SK-N-SH treated with all-trans-retinoic acid at 6 μM for 48 hours (cell line): Measurements from ENCODE around the gene RSL1D1.
"Not testable (repeated sequence)": the region's sequence is repeated elsewhere in the genome, so short reads cannot be mapped to it uniquely, and the experiment has no call there.

Source experiments
- ATAC-seq: fragments of 200-7000 bp; cut with Tn5 transposase; 3 replicates; pipeline ENCODE4 v1.9.1; 2020; ENCODE audit warnings: mild to moderate bottlenecking, moderate library complexity
- ARNTL ChIP-seq: fragments of 450-650 bp; formaldehyde crosslinking; IDR thresholded peaks from 2 replicates; pipeline ENCODE4 v1.5.0; 2020; ENCODE audit warnings: low read depth, mild to moderate bottlenecking, moderate library complexity, borderline replicate concordance
- BACH2 ChIP-seq: fragments of 250-450 bp; sonication (Bioruptor Pico); IDR thresholded peaks from 2 replicates; pipeline ENCODE4 v1.9.0; 2021; ENCODE audit warnings: mild to moderate bottlenecking, borderline replicate concordance
- CSDC2 ChIP-seq: fragments of 250-450 bp; sonication (Bioruptor Pico); IDR thresholded peaks from 2 replicates; pipeline ENCODE4 v1.5.0; 2020; ENCODE audit warnings: mild to moderate bottlenecking, moderate library complexity
- ESRRG ChIP-seq: fragments of 250-450 bp; sonication (Bioruptor Pico); IDR thresholded peaks from 2 replicates; pipeline ENCODE4 v1.6.1; 2021; ENCODE audit warnings: mild to moderate bottlenecking
- GLIS3 ChIP-seq: fragments of 250-450 bp; sonication (Bioruptor Pico); IDR thresholded peaks from 2 replicates; pipeline ENCODE4 v1.5.0; 2020; ENCODE audit warnings: mild to moderate bottlenecking, moderate library complexity
- ISL1 ChIP-seq: fragments of 250-450 bp; sonication (Bioruptor Pico); IDR thresholded peaks from 2 replicates; pipeline ENCODE4 v2.1.2; 2022; ENCODE audit warnings: mild to moderate bottlenecking, moderate library complexity
- OSR1 ChIP-seq: fragments of 250-450 bp; sonication (Bioruptor Pico); IDR thresholded peaks from 2 replicates; pipeline ENCODE4 v1.8.0; 2022; ENCODE audit warnings: moderate library complexity, mild to moderate bottlenecking, inconsistent platforms
- RARB ChIP-seq: fragments of 250-450 bp; sonication (Bioruptor Pico); IDR thresholded peaks from 2 replicates; pipeline ENCODE4 v1.8.0; 2021; ENCODE audit warnings: mild to moderate bottlenecking, moderate library complexity
- SNAI2 ChIP-seq: fragments of 250-450 bp; sonication (Bioruptor Pico); IDR thresholded peaks from 2 replicates; pipeline ENCODE4 v1.5.0; 2020; ENCODE audit warnings: mild to moderate bottlenecking, moderate library complexity
- TCF4 ChIP-seq: fragments of 250-450 bp; sonication (Bioruptor Pico); IDR thresholded peaks from 2 replicates; pipeline ENCODE4 v1.8.0; 2021; ENCODE audit warnings: mild to moderate bottlenecking, moderate library complexity, borderline replicate concordance
- ZC3H10 ChIP-seq: fragments of 250-450 bp; sonication (Bioruptor Pico); IDR thresholded peaks from 2 replicates; pipeline ENCODE4 v1.5.1; 2021; ENCODE audit warnings: mild to moderate bottlenecking, moderate library complexity
- ZFP3 ChIP-seq: fragments of 250-450 bp; sonication (Bioruptor Pico); IDR thresholded peaks from 2 replicates; pipeline ENCODE4 v1.5.0; 2020; ENCODE audit warnings: mild to moderate bottlenecking, moderate library complexity
- ZFP30 ChIP-seq: fragments of 450-650 bp; formaldehyde crosslinking; IDR thresholded peaks from 2 replicates; pipeline ENCODE4 v1.5.0; 2022; ENCODE audit warnings: mild to moderate bottlenecking, moderate library complexity
- ZNF565 ChIP-seq: fragments of 450-650 bp; formaldehyde crosslinking; conservative IDR thresholded peaks from 2 replicates; pipeline ENCODE4 v1.5.0; 2020; ENCODE audit warnings: low read depth, mild to moderate bottlenecking, moderate library complexity
- ZNF70 ChIP-seq: fragments of 450-650 bp; formaldehyde crosslinking; IDR thresholded peaks from 2 replicates; pipeline ENCODE4 v1.5.0; 2020; ENCODE audit warnings: mild to moderate bottlenecking, moderate library complexity
- TF ChIP-seq, protein P1 (sequence below): fragments of 250-450 bp; sonication (Bioruptor Pico); IDR thresholded peaks from 2 replicates; pipeline ENCODE4 v1.5.1; 2020; ENCODE audit warnings: low read depth, mild to moderate bottlenecking, moderate library complexity
- TF ChIP-seq, protein P2 (sequence below): fragments of 250-450 bp; sonication (Bioruptor Pico); IDR thresholded peaks from 2 replicates; pipeline ENCODE4 v1.8.0; 2021; ENCODE audit warnings: low read depth, mild to moderate bottlenecking, moderate library complexity, borderline replicate concordance
- TF ChIP-seq, protein P3 (sequence below): fragments of 250-450 bp; sonication (Bioruptor Pico); IDR thresholded peaks from 2 replicates; pipeline ENCODE4 v1.5.1; 2021; ENCODE audit warnings: mild to moderate bottlenecking, moderate library complexity
- TF ChIP-seq, protein P4 (sequence below): fragments of 250-450 bp; sonication (Bioruptor Pico); IDR thresholded peaks from 2 replicates; pipeline ENCODE4 v1.8.0; 2020; ENCODE audit warnings: mild to moderate bottlenecking, moderate library complexity, borderline replicate concordance
- TF ChIP-seq, protein P5 (sequence below): fragments of 250-450 bp; sonication (Bioruptor Pico); IDR thresholded peaks from 2 replicates; pipeline ENCODE4 v1.5.0; 2020; ENCODE audit warnings: mild to moderate bottlenecking, moderate library complexity

Gene RSL1D1

DNA sequence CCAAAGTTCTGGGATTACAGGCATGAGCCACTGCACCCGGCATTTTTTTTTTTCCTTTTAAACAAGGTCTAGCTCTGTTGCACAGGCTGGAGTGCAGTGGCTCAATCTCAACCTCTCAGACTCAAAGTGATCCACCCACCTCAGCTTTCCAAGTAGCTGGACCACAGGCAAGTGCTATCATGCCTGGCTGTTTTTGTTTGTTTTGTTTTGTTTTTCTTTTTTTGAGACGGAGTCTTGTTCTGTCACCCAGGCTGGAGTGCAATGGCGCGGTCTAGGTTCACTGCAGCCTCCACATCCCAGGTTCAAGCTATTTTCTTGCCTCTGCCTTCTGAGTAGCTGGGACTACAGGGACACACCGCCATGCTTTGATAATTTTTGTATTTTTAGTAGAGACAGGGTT, 35.2 kb downstream of the RSL1D1 start (continued):
- TF ChIP-seq, protein P1, sequence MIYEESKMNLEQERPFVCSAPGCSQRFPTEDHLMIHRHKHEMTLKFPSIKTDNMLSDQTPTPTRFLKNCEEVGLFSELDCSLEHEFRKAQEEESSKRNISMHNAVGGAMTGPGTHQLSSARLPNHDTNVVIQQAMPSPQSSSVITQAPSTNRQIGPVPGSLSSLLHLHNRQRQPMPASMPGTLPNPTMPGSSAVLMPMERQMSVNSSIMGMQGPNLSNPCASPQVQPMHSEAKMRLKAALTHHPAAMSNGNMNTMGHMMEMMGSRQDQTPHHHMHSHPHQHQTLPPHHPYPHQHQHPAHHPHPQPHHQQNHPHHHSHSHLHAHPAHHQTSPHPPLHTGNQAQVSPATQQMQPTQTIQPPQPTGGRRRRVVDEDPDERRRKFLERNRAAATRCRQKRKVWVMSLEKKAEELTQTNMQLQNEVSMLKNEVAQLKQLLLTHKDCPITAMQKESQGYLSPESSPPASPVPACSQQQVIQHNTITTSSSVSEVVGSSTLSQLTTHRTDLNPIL (CRISPR knock-in tag), result no peak
- no peak for TF ChIP-seq TCF4 (CRISPR knock-in tag)
- TF ChIP-seq, protein P2, sequence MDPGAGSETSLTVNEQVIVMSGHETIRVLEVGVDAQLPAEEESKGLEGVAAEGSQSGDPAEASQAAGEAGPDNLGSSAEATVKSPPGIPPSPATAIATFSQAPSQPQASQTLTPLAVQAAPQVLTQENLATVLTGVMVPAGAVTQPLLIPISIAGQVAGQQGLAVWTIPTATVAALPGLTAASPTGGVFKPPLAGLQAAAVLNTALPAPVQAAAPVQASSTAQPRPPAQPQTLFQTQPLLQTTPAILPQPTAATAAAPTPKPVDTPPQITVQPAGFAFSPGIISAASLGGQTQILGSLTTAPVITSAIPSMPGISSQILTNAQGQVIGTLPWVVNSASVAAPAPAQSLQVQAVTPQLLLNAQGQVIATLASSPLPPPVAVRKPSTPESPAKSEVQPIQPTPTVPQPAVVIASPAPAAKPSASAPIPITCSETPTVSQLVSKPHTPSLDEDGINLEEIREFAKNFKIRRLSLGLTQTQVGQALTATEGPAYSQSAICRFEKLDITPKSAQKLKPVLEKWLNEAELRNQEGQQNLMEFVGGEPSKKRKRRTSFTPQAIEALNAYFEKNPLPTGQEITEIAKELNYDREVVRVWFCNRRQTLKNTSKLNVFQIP (CRISPR knock-in tag), result no peak
- no peak for TF ChIP-seq ZNF565 (CRISPR knock-in tag)
- no peak for TF ChIP-seq ESRRG (CRISPR knock-in tag)
- no peak for TF ChIP-seq GLIS3
- TF ChIP-seq BACH2 (CRISPR knock-in tag), result no peak
- TF ChIP-seq ZC3H10 (CRISPR knock-in tag), result no peak
- no peak for TF ChIP-seq RARB (CRISPR knock-in tag)
- no peak for TF ChIP-seq ZFP3
- TF ChIP-seq, all 23 proteins: peak for 0

DNA sequence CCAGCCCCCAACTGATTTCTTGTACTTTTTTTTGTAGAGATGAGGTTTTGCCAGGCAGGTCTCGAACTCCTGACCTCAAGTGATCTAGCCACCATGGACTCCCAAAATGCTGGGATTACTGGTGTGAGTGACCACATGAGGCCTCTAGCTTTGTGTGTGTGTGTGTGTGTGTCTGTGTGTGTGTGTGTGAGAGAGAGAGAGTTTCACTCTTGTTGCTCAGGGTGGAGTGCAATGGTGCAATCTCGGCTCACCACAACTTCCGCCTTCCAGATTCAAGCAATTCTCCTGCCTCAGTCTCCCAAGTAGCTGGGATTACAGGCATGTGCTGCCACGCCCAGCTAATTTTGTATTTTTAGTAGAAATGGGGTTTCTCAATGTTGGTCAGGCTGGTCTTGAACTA, 36.5 kb downstream of the RSL1D1 start:
- ATAC-seq, result not testable (repeated sequence)

DNA sequence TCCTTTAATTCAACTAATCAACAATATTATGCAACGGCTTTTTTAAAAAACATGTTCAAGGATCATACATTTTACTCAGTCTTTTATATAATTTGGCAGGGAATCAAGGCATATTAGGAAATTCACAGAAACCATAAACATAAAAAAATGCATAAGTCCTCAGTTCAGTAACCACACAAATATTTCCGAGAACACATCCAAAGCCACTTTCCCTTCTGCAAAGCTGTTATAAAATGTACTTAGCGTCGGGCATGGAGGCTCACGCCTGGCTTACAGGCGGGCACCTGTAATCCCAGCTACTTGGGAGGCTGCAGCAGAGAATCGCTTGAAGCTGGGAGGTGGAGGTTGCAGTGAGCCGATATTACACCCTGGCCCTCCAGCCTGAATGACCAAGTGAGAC, 44.6 kb downstream of the RSL1D1 start:
- no peak for ATAC-seq
- TF ChIP-seq, protein P3, sequence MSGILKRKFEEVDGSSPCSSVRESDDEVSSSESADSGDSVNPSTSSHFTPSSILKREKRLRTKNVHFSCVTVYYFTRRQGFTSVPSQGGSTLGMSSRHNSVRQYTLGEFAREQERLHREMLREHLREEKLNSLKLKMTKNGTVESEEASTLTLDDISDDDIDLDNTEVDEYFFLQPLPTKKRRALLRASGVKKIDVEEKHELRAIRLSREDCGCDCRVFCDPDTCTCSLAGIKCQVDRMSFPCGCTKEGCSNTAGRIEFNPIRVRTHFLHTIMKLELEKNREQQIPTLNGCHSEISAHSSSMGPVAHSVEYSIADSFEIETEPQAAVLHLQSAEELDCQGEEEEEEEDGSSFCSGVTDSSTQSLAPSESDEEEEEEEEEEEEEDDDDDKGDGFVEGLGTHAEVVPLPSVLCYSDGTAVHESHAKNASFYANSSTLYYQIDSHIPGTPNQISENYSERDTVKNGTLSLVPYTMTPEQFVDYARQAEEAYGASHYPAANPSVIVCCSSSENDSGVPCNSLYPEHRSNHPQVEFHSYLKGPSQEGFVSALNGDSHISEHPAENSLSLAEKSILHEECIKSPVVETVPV (CRISPR knock-in tag), result no peak
- TF ChIP-seq, protein P2 (CRISPR knock-in tag), result no peak
- TF ChIP-seq ZNF70 (CRISPR knock-in tag) (no peak), ZFP30 (CRISPR knock-in tag) (no peak), SNAI2 (no peak), RARB (CRISPR knock-in tag) (no peak), ARNTL (CRISPR knock-in tag) (no peak), CSDC2 (no peak), GLIS3 (no peak), TCF4 (CRISPR knock-in tag) (no peak), ISL1 (no peak), OSR1 (CRISPR knock-in tag) (no peak)
- TF ChIP-seq, protein P4, sequence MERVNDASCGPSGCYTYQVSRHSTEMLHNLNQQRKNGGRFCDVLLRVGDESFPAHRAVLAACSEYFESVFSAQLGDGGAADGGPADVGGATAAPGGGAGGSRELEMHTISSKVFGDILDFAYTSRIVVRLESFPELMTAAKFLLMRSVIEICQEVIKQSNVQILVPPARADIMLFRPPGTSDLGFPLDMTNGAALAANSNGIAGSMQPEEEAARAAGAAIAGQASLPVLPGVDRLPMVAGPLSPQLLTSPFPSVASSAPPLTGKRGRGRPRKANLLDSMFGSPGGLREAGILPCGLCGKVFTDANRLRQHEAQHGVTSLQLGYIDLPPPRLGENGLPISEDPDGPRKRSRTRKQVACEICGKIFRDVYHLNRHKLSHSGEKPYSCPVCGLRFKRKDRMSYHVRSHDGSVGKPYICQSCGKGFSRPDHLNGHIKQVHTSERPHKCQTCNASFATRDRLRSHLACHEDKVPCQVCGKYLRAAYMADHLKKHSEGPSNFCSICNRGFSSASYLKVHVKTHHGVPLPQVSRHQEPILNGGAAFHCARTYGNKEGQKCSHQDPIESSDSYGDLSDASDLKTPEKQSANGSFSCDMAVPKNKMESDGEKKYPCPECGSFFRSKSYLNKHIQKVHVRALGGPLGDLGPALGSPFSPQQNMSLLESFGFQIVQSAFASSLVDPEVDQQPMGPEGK (CRISPR knock-in tag), result no peak
- TF ChIP-seq, protein P5, sequence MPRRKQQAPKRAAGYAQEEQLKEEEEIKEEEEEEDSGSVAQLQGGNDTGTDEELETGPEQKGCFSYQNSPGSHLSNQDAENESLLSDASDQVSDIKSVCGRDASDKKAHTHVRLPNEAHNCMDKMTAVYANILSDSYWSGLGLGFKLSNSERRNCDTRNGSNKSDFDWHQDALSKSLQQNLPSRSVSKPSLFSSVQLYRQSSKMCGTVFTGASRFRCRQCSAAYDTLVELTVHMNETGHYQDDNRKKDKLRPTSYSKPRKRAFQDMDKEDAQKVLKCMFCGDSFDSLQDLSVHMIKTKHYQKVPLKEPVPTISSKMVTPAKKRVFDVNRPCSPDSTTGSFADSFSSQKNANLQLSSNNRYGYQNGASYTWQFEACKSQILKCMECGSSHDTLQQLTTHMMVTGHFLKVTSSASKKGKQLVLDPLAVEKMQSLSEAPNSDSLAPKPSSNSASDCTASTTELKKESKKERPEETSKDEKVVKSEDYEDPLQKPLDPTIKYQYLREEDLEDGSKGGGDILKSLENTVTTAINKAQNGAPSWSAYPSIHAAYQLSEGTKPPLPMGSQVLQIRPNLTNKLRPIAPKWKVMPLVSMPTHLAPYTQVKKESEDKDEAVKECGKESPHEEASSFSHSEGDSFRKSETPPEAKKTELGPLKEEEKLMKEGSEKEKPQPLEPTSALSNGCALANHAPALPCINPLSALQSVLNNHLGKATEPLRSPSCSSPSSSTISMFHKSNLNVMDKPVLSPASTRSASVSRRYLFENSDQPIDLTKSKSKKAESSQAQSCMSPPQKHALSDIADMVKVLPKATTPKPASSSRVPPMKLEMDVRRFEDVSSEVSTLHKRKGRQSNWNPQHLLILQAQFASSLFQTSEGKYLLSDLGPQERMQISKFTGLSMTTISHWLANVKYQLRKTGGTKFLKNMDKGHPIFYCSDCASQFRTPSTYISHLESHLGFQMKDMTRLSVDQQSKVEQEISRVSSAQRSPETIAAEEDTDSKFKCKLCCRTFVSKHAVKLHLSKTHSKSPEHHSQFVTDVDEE (CRISPR knock-in tag), result no peak
- TF ChIP-seq, protein P1 (CRISPR knock-in tag), result no peak
